ENCODE data around the gene ARL15.

Gene ARL15

DNA sequence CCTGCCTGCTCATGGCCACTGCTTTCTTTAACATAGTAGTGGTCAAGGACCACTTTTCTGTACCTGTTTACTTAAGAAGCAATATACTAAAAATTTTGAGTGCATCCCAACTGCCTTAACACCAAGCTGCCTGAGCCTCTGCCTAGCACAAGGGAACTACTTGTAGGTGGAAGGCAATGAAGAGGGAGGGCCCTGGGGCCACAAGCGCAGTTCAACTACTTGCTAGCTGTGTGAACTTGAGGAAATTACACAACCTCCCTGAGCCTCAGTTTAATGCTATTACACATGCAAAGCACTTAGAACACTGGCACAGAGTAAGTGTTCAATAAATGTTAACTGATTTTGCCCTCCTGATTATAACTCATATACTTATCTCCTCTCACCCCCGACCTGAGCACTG, 6.3 kb downstream of the ARL15 start:
- TF ChIP-seq GATA3 (IDR thresholded peaks at IDR 0.05; ENCODE audit: low read depth, low read length) (no peak), GATA2 (IDR thresholded peaks at IDR 0.05; ENCODE audit: low read depth, low read length) (no peak)

DNA sequence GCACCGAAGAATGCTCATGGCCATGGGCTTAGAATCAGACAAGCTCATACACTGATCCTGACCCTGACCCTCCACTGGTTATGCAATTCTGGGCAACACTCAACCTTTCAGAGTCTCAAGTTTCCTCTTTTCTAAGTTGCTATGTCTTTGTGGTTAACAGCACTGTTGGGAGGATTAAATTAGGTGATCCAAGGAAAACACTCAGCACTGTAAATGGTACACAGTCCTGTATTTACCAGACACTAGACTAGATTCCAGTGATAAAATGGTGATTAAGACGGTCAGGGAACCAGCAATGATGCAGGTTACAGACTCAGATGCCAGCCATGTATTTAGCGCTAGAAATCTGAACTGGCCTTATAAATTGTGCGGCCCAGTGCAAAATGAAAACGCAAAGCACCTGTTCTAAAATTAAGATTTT, 8.1 kb downstream of the ARL15 start:
- TF ChIP-seq GATA3 (IDR thresholded peaks at IDR 0.05; ENCODE audit: low read depth, low read length) (no peak), GATA2 (IDR thresholded peaks at IDR 0.05; ENCODE audit: low read depth, low read length) (no peak)

DNA sequence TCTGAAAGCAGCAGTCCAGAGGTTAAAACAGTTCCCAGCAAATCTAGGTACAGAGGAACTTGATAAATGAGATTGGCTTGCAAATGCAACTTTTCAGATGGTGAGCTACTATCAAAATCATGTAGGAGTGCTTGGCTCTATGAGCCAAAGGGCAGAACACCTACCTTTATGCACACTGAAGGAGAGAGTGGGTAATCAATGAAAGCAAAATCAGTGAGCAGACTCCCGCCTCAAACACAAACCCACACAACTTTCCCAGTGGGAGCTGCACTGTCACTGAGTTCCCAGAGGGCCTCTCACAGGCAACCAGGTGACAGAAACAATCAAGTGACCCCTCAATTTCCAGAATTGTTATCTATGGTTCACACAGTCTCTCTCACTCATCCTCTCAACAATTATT, 8.5 kb downstream of the ARL15 start:
- TF ChIP-seq GATA3 (IDR thresholded peaks at IDR 0.05; ENCODE audit: low read depth, low read length) (no peak), GATA2 (IDR thresholded peaks at IDR 0.05; ENCODE audit: low read depth, low read length) (no peak)

DNA sequence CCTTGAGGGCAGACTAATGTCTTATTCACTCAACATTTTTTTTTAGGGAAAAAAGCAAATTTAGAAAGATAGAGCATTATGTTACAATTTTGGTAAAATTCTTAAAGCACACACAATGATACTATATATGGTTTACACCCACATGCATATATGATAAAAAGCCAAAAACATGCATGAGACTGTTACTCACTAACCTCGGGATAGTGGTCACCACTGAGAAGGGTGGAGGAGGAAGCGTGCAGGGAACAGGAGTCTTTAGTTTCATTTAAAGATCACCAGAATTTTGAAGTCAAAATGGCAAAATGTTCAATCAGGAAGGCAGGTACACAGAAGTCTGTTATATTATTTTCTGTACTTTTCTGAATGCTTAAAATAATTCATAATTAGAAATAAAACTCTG, 9.2 kb downstream of the ARL15 start:
- TF ChIP-seq GATA2 (IDR thresholded peaks at IDR 0.05; ENCODE audit: low read depth, low read length): no peak
- TF ChIP-seq GATA3 (IDR thresholded peaks at IDR 0.05; ENCODE audit: low read depth, low read length): no peak

DNA sequence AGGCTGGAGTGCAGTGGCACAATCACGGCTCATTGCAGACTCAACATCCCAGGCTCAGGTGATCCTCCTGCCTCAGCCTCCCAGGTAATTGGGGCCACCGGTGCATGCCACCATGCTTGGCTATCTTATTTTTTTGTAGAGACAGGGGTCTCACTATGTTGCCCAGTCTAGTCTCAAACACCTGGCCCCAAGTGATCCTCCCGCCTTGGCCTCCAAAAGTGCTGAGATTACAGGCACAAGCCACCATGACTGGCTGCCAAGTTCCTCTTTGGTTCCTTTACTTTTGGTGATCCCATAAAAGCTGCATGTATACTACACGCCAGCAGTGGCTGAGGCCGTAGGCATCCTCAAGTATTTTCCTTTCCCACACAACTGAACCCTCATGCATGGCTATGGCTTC, 11.4 kb downstream of the ARL15 start:
- TF ChIP-seq GATA2 (IDR thresholded peaks at IDR 0.05; ENCODE audit: low read depth, low read length) (no peak), GATA3 (IDR thresholded peaks at IDR 0.05; ENCODE audit: low read depth, low read length) (no peak)

DNA sequence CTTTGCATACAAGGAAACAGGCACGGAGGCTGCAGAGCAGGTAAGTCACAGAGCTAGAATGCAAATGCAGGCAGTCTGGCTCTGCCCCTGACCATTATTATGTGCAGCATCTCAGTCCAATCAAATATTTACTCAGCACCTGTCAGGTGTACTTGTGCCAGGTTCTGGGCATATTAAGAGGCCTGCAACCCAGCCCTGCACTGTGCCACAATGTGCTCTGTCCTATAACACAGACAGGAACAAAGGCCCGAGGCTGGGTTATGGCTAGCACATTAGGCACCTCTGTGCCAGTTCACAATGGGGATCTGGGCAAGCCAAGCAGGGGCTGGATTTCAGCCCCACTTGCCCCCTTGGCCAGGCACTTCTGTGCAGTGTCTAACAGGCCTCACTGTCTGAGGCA, 14.0 kb downstream of the ARL15 start:
- TF ChIP-seq GATA3 (IDR thresholded peaks at IDR 0.05; ENCODE audit: low read depth, low read length) (no peak), GATA2 (IDR thresholded peaks at IDR 0.05; ENCODE audit: low read depth, low read length) (no peak)

DNA sequence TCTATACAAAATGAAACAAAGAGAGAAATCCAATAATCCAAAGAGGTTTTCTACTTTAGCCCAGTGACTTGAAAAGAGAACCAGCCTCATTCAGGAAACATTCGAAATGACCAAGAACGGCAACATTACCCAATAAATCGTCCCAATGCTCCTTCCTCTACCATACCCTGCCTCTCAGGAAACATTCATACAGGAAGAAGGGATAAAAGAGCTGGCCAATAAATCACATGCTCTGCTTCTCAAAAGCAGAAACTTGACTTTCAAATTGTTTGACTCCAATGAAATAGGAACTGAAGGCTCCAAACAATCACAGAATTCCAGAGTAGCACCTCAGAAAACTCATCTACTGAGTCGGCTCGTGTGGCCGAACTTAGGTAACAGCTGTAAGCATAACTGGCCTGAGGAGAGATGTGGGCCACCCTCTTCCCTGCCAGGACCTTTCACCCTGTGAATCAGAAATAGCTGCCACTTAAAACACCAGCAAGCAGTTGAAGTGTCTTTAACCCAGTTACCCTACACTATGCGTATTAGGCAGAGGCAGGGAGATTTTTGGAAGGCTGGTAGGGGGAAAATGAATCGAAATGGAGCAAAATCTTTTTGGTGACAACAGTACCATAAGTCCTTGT, 14.6 kb downstream of the ARL15 start:
- TF ChIP-seq GATA3 (IDR thresholded peaks at IDR 0.05; ENCODE audit: low read depth, low read length) (no peak), GATA2 (IDR thresholded peaks at IDR 0.05; ENCODE audit: low read depth, low read length) (no peak)

DNA sequence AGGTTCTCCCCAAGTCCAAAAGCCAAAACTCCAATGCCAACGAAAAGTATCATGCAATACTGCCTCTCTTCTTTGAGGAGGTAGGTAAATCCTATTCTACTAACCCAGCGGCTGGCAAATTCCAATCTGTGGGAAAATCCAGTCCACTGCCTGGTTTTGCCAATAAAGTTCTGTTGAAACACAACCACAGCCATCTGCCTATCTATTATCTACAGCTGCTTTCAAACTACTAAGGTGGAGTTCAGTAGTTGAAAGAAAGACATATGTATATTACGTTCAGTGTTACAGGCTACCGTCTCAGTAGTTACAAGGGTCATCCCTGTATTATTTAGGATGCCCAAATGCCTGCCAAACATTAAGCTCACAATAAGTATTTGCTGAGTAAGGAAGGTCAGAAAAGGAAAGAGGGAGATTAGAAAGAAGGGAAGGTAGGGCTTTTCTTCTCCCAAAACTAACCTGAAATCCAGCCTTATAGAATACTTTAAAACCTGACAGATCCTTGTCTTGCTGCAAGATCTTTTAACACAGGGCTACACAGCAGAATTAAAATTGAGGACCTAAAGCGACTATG, 16.2 kb downstream of the ARL15 start:
- TF ChIP-seq GATA3 (IDR thresholded peaks at IDR 0.05; ENCODE audit: low read depth, low read length) (no peak), GATA2 (IDR thresholded peaks at IDR 0.05; ENCODE audit: low read depth, low read length) (no peak)

DNA sequence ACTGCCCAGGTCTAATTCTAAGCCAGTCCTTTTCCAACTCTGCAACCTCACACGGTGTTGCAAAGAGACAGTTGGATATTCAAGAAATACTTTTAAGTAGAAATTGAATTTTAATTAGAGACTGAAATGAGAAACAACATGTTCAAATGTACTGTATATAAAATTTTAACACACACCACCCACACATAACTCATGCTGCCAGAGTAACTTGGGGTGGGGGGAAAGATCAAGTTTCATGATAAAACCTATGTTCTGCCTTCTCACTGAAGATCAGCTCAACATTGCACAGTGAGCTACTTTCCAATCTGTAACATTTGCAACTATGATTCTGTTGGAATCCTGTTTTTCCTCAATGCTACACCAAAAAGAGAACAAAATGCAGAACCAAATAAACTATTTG, 17.5 kb downstream of the ARL15 start:
- TF ChIP-seq GATA3 (IDR thresholded peaks at IDR 0.05; ENCODE audit: low read depth, low read length) (no peak), GATA2 (IDR thresholded peaks at IDR 0.05; ENCODE audit: low read depth, low read length) (no peak)

DNA sequence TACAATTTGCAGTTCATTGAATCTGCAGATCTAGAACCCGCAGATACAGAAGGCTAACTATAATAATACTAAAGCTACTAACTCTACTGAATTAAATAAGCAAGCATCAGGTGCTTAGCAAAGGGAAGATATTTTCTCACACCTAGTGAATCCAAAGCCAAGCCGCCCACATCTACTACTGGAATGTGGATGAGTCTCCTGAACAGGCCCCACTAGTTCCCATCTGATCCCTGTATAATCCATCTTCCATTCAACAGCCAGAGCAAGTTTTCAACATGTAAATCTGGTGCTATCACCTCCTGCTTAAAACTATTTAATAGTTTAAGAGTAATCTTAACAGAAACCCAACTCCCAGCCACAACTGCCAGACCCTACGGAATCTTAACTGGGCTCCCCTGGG, 18.9 kb downstream of the ARL15 start:
- no peak for TF ChIP-seq GATA3 (IDR thresholded peaks at IDR 0.05; ENCODE audit: low read depth, low read length)
- no peak for TF ChIP-seq GATA2 (IDR thresholded peaks at IDR 0.05; ENCODE audit: low read depth, low read length)

DNA sequence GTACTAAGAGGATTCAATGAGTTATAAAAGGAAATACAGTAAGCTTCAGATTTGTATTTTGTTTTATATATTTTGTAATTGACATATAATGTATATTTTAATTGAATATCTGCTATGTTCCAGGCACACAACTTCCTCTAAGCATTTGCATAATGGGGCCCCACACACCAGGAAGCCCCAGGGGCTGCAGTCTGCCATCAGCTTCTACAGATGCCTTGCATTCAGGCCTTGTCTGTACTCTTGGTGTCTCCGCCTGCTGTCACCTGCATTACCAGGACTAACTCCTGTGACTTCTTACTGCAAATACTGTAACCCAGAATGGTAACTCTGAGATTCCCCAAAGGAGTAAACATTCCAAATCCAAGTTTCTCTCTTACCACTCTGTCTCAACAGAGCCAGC, 20.6 kb downstream of the ARL15 start:
- no peak for TF ChIP-seq GATA3 (IDR thresholded peaks at IDR 0.05; ENCODE audit: low read depth, low read length)
- TF ChIP-seq GATA2 (IDR thresholded peaks at IDR 0.05; ENCODE audit: low read depth, low read length): no peak

DNA sequence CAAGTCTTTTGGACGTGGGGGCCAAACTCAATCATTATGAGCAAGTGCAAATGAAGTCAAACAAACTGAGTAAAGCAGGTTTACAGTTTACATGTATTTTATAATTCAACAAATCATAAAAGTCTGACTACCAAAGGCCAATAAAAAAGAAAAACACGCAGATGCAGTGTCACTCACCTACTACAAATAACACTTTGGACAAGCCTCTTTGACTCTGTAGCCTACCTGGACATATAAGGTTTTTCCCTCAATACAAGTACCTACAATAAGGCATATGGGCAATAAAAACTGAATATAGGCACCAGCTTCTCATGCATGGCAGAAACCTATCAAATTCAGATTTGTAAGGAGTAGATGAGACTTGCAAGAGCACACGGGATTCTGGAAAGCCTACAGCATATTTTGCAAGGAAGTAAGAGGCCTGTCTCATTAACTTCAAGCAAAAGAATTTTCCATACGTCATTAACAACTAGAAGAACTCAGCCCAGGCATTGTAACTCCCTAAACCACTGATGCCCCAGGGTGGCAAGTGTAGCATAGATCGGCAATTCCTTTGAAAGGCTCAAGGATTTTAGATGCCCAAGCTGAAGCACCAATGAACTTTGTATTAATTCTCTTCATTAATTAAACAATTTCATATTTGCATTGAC, 21.7 kb downstream of the ARL15 start:
- no peak for TF ChIP-seq GATA2 (IDR thresholded peaks at IDR 0.05; ENCODE audit: low read depth, low read length)
- TF ChIP-seq GATA3 (IDR thresholded peaks at IDR 0.05; ENCODE audit: low read depth, low read length): no peak

DNA sequence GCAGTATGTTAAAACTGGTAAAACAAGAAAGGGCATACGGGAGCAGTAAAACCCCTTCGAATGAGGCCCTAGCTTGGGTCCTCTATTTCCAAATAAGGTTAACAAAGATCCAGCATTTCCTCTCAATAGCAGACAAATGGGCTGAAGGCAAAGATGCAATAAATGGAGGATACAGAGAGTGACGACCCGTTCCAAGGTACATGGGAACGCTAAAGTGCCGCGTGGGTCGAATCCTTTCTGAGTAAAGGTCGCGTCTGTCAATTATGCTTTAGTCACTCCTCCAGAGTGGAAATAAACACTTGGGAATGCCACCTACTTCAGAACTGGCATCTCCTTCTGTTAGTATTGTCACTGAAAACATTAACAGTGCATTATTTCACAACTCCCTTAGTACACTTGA, 24.7 kb downstream of the ARL15 start:
- TF ChIP-seq GATA3 (IDR thresholded peaks at IDR 0.05; ENCODE audit: low read depth, low read length) (no peak), GATA2 (IDR thresholded peaks at IDR 0.05; ENCODE audit: low read depth, low read length) (no peak)

DNA sequence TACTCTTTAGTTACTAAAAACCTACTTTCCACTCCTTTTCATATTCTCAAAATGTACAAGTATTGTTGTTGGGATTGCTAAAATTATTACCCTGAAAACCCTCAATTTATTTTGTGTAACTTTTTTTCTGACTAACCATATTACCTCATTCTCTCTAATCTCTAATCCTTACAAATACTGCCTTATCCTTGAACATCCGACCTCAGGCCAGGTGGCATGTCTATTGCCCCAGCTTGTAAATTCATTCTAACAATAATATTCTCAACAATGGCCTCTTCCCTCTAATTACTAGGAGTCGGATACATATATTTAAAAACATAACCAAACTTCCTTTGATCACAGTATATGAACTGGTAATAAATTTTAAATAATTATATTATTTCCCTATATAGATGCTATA, 25.8 kb downstream of the ARL15 start:
- no peak for TF ChIP-seq GATA3 (IDR thresholded peaks at IDR 0.05; ENCODE audit: low read depth, low read length)
- no peak for TF ChIP-seq GATA2 (IDR thresholded peaks at IDR 0.05; ENCODE audit: low read depth, low read length)

DNA sequence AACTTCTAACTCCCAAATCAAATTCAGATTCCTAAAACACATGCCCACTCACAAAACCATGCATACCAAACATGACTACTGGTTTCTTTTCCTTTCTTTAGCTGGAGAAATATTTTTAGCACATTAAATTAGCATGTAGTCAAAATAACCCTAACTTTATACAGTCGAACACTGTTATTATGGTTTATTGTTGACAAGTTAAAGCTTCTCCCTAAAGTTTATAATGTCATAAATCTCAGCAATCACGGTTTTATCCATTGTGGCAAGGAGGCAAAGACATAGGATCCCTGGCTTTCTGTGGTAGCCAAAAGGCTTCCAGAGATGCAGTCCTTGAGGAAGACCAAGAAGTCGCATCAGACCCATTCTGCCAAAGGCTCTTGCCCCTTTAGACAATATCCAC, 27.5 kb downstream of the ARL15 start:
- no peak for TF ChIP-seq GATA2 (IDR thresholded peaks at IDR 0.05; ENCODE audit: low read depth, low read length)
- no peak for TF ChIP-seq GATA3 (IDR thresholded peaks at IDR 0.05; ENCODE audit: low read depth, low read length)

Measured in SH-SY5Y (cell line).